SHP77 (cell line): ENCODE measurements around the gene FAM177B.
A peak's percentile ranks its signal among the peaks of the same experiment; 100 is the strongest.
"Not testable (repeated sequence)": the region's sequence is repeated elsewhere in the genome, so short reads cannot be mapped to it uniquely, and the experiment has no call there.

ENCODE experiments used
- DNase-seq, 2 experiments: peaks; one replicate each; lab custom pipeline; 2025; lab: John Stamatoyannopoulos, UW

FAM177B gene

DNA sequence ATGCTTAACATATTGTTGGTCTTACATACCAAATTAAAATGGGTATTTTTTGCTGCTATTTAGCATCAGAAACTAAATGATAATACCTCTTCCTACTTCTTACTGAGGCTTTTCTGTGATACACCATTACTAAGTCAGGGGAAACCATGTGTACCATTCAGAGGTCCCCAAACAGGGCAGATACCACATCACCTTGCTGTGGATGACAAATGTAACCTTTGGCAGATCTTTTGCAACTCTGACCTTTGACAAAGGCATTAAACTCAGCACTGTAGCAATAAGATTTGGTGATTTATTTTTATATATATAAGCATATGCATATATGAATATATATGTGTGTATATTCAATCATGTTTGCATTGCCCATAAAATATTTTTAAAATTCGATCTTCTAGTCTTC lies 2.9 kb downstream of the FAM177B start:
- no peak for DNase-seq

- DNase-seq = not testable (repeated sequence)
Observed at GRCh38 chr1:222741630-222742457, 4.8 kb downstream of the FAM177B start.

- DNase-seq = no peak
Observed at GRCh38 chr1:222749927-222750326, 12.9 kb downstream of the FAM177B start.

GRCh38 chr1:222750651-222751050 lies 13.6 kb downstream of the FAM177B start:
- no peak for DNase-seq

DNA sequence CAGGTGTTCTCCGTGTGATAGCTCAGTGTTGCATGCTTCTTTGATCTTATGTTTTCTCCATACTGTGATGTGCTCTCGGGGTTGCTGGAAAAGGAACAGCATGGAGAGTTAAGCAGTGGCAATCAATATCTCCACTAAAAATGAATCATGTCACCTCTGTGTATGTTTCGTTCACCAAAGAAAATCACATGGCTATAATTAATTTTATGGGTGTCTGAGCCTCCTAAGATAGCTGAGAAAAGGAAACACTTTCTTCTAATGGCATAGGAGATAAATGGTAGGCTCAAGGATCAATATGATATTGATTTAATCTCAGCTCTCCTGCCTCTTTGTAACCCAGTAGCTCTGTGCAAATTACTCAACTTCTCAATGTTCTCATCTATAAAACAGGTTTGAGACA lies 14.3 kb downstream of the FAM177B start:
- DNase-seq = no peak

- DNase-seq = no peak
Observed at GRCh38 chr1:222754366-222755139, 17.6 kb downstream of the FAM177B start.

- DNase-seq = no peak
Observed at GRCh38 chr1:222757646-222758268, 20.8 kb downstream of the FAM177B start.

DNA sequence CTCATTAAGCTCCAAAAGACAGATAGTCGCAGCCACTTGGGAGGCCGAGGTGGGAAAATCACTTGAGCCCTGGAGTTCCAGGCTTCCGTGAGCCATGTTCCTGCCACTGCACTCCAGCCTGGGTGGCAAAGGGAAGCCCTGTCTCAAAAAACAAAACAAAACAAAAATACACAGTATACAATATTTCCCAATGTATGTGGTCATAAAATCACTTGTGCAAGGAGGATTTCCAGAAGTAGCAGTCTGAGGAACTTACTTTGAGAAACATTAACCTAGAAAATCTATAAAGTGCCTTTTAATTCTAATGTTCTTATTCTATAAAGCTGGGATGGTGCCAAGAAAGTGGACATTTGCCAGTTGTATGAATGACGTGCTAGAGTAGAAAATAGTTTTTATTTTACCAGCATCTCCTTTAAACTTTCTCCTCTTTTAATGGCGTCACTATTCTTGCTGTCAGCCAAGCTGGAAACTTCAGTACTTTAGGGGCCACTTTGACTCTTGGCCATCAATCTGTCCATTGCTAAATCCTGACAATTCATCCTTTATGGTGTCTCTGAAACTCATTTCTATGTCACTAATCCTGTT lies 22.5 kb downstream of the FAM177B start:
- no peak for DNase-seq

DNA sequence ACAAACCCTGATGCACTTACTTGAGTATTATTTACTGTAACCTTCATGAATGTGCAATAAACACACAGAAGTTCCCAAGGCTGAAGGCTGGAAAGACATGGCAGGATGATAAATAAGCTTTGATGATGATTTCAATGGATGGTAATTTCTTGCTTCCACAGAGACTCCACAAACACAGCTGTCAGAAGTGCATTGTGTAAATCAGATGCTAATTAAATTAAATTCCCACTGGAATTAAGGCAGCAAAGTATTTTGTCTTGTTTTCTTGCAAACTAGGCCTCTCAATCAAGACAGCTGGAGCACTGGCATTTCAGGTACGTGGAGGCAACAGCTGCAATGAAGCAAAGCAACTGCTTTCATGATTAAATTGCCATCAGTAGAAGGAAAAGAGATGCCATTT lies 24.1 kb downstream of the FAM177B start:
- DNase-seq = no peak

GRCh38 chr1:222762178-222762577 lies 25.2 kb downstream of the FAM177B start:
- DNase-seq = not testable (repeated sequence)

DNA sequence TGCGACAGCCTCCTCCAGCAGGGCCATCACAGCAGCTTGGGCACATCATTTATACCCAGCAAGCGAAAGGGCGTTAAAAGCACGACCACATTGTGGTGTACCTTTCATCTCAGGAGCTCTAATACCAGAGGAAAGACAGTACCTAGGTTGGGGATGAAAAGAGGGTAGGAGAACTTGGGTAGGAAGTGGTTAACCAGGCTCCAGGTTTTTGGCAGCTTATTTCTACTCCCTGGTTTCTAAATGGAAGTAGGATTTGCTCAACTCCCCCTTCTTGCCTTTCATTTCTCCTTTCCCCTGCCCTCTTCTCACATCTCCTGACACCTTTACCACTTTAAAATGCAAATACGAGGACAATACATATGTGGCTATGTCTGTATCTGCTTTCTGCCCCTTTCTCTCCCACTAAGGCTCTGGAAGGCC lies 30.2 kb downstream of the FAM177B start:
- DNase-seq = no peak

DNA sequence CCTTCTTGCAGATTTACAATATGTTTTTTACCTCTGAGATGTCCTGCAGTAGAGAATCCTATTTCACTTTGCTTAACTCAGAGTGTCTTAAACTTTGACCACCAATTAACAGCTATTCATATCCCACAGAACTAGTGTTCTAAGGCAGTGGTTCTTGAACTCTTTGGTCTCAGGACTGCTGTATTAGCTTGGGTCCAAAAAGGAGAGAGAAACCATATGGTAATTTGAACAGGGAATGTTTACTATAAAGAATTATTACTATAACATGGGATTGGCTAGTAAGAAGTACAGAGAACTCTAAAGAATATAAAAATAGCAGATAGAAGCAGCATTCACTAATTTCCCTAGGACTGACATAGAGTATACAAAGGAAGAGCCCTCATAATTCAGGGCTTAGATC lies 31.6 kb downstream of the FAM177B start:
- DNase-seq = no peak

DNA sequence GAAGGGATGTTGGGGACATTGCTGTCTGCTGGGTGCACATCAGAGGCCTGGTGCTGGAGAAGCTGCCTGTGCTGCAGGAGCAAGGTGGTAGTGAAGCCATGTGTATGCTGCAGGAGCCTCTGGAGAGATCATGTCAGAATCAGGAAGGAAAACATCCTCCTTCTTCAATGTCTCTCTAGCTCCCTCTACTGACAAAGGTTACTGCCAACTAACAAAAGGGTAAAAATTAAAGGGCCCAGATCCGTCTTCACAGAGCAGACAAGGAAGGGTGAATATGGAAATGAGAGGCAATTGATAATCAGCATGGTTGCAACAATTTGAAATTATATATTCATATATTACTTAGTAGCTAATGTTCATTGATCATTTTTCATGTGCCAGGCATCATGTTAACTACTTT lies 32.2 kb downstream of the FAM177B start:
- no peak for DNase-seq

- DNase-seq = no peak
Observed at GRCh38 chr1:222769971-222770620, 33.1 kb downstream of the FAM177B start.

GRCh38 chr1:222772996-222773379 lies 36.0 kb downstream of the FAM177B start:
- DNase-seq = no peak

DNA sequence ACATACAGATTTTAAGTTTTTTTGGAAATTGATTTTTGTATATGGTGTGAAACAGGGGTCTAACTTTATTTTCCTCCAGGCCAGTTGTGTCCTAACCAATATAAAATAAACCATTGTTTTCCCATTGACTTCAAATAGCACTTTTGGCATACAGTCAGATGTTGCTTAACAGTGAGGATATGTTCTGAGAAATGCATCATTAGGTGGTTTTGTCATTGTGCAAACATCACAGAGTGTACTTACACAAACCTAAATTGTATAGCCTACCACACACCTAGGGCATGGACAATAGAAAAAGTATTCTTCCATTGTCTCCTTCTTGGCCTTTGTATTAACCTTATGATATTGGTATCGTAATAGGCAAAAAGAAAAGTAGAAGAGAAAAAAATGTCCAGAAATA lies 40.5 kb downstream of the FAM177B start:
- DNase-seq = no peak

DNA sequence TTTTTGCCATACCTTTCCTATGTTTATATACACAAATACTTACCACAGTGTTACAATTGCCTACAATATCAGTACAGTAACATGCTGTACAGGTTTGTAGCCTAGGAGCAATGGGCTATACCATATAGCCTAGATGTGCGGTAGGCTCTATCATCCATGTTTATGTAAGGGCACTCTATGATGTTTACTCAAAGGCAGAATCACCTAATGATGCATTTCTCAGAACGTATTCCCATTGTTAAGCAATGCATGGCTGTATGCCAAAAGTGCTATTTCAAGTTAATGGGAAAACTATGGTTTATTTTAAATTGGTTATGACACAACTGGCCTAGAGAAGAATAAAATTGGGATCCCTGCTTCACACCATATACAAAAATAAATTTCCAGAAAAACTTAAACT lies 41.0 kb downstream of the FAM177B start:
- DNase-seq = peak; percentile 50 to 62

- no peak for DNase-seq
Observed at GRCh38 chr1:222781251-222781650, 44.2 kb downstream of the FAM177B start.

- DNase-seq = no peak
Observed at GRCh38 chr1:222783051-222783450, 46.0 kb downstream of the FAM177B start.

DNA sequence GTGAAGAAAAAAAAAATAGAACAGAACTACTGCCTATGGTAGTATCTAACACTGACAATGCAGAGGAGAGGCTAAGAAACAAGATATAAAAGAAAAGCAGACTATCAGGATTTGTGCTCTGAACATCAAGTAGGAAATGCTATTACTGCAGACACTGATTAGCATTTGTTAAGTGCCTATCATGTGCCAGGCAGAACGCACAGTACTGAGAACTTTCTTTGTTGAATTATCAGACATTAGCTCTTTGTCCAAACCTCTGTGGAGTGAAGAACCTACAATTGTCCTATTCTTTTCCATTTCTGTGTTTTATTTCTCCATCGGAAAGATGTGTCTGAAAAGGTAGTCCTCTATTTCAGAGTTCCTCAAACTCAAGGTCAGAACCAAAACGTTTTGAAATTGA lies 47.4 kb downstream of the FAM177B start:
- no peak for DNase-seq

DNA sequence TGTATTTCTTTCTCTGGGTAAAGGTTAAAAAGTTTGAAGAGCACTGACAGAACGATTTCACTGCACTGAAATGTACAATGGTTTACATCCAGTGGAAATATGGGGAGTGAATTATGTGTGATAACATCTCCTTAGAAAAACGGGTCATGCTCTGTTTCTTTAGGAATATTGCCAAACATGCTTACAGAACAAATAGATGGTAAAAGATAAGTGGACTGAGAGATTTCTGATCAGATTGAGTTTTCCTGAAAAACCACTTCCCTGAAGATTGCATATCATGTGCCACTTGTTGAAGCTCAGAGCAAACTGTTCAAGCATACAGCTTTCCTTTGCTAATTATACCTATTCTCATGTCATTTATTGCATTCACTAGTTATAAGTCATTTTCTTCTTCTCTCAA lies 47.9 kb downstream of the FAM177B start:
- DNase-seq = no peak

- DNase-seq = no peak
Observed at GRCh38 chr1:222785529-222785928, 48.5 kb downstream of the FAM177B start.
